NCI-H146 treated with DMSO at 0.1 percent for 48 hours (cell line): ENCODE results near the gene TMEM179B.

Experiments
- DNase-seq: peaks from one replicate; lab custom pipeline; 2025; ENCODE audit not compliant: unreplicated experiment; lab: John Stamatoyannopoulos, UW

Gene TMEM179B

GRCh38 chr11:62831520-62832335 is 44.5 kb downstream of the TMEM179B start, which contains the start of gene STX5:
STX5 (minus strand) TSS chr11:62832051; CDS start chr11:62831243, 808 bp downstream.
- peak; percentile 97 for DNase-seq

GRCh38 chr11:62832336-62833234 is 45.4 kb downstream of the TMEM179B start, which contains the start of gene TEX54:
TEX54 (minus strand) TSS chr11:62832841.
- no peak for DNase-seq

- DNase-seq = no peak
Observed at GRCh38 chr11:62835336-62835735, 48.1 kb downstream of the TMEM179B start.

- DNase-seq = peak; percentile 64
Observed at GRCh38 chr11:62839050-62839945, 52.1 kb downstream of the TMEM179B start, which contains the start of gene WDR74. WDR74 (minus strand) TSS chr11:62839590; CDS start chr11:62839570, 20 bp downstream.
